HG02938 (cell line): Measurements from ENCODE around the gene HIVEP3.

Source experiments
- ATAC-seq: cut with Tn5 transposase; IDR thresholded peaks from one replicate; pipeline ENCODE4 v1.9.1; 2021; ENCODE audit warnings: mild to moderate bottlenecking, moderate library complexity; ENCODE audit not compliant: unreplicated experiment

Gene HIVEP3

GRCh38 chr1:41658431-41659158 is 260.1 kb downstream of the HIVEP3 start:
- ATAC-seq = no peak

DNA sequence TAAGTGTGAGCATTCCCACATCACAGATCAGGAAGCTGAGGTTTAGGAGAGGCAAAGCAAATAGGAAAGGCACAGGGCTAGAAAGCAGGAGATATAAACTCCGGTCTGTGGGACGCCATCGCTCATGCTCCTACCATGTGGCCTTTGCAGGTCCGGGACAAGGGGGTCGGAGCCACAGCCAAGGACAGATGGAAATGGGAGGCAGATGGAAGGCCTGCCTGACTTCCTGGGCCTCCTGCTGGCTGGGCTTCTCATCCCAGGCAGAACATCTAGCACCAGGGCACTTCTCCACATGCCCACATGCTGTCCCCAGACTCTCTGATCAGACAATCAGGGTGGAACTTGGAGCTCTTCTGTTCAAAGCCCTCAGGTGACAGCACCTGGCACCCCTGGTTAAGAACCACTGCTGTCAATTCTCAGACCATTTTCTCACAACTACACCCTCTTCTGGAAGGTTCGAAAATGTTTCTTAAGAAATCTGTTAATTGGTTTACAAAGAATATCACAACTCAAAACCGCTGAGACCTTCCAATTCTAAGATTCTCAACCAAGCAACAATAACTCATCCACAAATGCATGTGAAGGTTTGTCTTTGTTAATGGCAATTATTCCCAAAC is 260.9 kb downstream of the HIVEP3 start:
- ATAC-seq = no peak

DNA sequence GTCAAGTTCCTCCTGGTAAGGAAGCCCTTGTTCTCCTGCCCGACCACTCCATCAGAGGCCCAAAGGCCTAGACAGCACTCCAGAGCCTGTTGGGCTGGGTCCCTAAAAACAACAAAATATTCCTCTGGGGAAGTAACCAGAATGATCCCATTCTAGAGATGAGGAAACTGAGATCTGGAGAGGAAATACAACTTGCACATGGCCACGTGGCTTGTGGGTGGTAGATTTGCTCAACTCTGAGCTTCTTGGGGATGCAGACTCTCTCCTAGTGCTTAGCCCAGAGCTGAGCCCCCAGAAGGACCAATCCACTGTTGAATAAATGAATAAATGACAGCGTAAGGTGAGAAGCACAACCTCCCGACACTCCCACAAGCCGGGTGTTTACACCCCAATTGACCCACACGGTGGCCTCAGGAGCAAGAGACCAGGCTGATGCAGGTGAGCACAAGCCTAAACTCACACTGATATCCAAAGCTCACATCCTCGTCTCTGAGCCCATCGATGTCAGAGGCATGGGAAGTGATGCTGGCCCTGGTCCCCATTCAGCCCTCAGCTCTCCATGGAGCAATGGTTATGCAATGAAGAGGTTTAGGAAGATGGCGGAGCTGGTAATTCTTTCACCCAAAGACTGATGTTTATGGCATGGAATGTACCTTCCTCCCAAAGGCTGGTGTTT is 261.8 kb downstream of the HIVEP3 start:
- no peak for ATAC-seq

- no peak for ATAC-seq
Measured at GRCh38 chr1:41656068-41656467, 262.7 kb downstream of the HIVEP3 start.

DNA sequence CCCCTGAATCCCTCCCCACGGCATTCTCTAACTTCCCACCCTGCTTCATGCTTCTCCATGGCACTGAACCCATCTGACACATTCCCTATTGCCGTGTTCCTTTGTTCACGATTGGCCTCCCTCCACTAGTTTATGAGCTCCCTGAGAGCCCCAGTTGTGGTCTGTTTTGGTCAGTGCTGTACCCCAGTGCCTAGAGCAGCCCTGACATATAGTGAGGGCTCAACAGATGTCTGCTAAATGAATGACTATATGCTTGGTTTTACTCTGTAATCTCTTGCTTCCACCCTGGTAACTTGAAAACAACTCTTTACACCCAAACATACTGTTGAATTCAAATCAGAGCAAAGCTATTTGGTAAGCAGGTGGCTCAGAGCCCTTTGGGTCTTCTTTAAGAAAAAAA is 263.1 kb downstream of the HIVEP3 start:
- no peak for ATAC-seq

GRCh38 chr1:41653574-41653973 is 265.1 kb downstream of the HIVEP3 start:
- ATAC-seq = no peak

DNA sequence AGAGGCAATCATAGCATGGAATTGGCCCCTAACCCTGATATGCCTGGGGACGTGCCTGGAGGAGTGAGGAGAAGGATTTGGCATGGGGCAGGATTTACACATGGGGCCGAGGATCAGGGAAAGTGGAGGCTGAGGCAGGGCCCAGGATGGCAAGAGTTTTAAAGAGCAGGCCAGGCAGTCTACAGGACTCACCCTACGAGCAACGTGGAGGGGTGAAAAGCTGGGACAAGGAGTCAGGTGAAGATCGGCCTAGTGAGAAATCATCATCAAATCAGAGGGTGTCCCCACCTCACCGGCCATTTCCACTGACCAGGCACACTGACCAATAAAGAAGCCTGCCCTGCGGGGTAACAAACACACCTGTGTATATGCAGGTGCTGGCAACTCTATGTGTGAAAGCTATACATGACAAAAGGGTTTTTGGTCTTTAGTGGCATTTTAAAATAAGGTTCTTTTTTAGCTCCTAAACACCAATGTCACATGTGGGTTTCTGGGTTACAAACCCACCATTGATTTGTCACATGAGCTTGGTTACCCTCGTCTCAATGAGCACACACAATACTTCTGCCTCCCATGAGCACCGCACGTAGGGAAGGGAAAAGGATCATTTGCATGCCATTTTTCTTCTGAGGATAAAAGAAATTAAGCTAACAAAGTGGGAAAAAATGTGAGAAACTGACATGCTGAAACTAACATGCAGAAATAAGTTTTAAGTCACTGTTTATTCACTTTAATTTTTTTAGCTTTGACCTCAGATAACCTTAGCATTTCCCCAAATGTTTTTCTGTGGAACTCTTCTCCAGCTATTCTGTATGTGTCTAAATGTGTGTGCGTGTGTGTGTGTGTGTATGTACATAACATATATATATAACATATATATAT is 266.1 kb downstream of the HIVEP3 start:
- ATAC-seq = no peak

GRCh38 chr1:41650028-41650880 is 268.5 kb downstream of the HIVEP3 start:
- ATAC-seq = no peak

DNA sequence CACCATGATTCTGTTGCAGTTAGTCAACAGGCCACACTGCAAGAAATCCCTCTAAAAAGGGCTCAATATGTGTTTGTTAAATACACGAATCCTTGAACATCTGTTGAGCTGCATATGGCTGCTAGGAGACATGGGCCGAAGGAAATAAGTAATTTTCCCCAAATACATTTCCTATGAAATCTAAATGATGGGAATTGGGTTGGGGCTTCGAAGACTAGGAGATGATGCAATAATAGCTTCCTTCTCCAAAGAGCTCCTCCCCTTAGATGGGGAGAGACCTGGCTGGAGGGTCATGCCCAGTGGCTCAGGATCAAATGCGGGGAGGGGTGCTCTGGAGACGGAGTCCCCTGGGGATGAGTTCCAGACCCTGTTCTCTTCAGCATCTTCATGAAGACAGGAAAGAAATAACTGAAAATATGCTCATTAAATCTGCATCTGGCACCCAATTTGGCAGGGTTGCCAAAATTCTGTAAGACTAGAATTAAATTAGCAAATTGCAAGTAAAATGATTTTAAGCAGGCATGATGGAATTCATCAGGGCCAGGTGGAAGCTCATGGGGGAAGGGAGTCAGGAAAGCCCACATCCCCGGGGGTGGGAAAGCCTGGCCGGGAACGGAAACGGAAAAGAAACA is 269.2 kb downstream of the HIVEP3 start:
- ATAC-seq = no peak

DNA sequence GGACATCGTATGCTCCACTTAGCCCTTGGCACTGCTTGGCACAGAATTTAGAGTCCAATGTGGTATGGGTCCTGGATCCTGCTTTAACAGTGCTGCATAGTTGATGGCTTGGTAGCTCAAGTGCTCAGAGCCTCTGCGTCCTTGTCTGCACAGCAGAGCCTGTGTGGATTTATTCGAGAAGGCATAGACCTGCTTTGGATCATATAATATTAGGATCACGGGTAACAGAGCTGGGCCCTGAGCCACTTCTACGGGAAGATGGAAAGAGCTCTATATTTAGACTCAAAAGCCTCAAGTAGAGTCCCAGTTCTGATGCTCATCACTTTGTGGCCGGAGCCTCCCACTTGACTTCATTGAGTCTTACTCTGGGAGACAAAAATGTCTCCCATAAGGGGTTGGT is 269.9 kb downstream of the HIVEP3 start:
- no peak for ATAC-seq

- no peak for ATAC-seq
Measured at GRCh38 chr1:41648230-41648629, 270.5 kb downstream of the HIVEP3 start.

GRCh38 chr1:41647221-41648135 is 271.2 kb downstream of the HIVEP3 start:
- ATAC-seq = no peak

GRCh38 chr1:41646186-41646585 is 272.5 kb downstream of the HIVEP3 start:
- no peak for ATAC-seq

- no peak for ATAC-seq
Measured at GRCh38 chr1:41645062-41645461, 273.7 kb downstream of the HIVEP3 start.

- ATAC-seq = no peak
Measured at GRCh38 chr1:41642922-41643821, 275.6 kb downstream of the HIVEP3 start.

DNA sequence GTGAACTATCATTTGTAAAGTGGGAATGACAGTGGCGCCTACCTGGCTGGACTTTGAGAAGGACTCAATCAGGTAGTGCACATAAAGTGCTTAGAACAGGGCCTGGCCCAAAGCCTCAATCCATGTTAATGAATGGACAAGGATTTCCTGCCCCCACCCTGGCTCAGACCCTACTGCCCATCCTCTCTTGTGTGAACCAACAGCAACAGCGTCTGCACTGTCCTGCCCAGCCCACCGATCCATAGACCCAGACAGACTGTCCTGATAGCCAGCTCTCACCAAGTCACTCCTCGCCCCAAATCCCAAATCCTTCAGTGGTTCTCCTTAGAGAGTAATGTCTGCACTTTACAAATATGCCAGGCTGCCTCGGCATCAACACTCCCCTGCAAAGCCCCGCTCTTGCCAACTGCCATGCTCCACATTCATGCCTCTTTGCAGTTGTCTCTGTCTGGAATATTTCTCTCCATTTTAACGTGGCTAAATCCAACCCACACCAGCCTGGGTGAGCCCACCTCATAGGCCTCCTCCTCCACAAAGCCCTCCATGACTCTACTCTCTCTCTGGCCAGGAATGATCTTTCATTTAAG is 276.7 kb downstream of the HIVEP3 start:
- ATAC-seq = no peak

DNA sequence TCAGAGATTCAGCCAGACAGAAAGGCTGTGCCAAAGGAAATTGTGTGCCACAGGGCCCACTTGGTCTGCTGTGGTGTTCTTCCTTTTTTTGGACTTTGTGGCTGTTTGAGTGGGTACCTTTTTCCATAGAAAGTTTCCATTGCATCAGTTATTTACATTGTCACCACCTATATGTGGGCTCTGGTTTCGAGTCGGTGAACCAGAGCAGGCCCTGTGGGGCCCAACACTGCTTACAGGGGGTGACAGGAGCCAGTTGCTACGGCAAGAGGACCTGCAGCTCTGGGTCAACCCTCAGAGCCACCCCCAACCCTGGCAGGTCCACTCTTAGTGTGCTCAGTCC is 277.3 kb downstream of the HIVEP3 start:
- ATAC-seq = no peak
